Right lobe of liver (tissue), 6 donors: ENCODE results near the gene C11orf97. TPM values are rescaled to one million over a fixed set of nuclear protein-coding genes. Genes with fewer than 3 reads are reported as not detected.

Experiments used
- ATAC-seq, 4 donors: fragments of 200-7000 bp; cut with Tn5 transposase; one replicate each; pipeline ENCODE4 v1.9.1; 2020; ENCODE audit warnings: mild to moderate bottlenecking in 4 of 4, moderate library complexity in 4 of 4
- DNase-seq, 3 donors: peaks; one replicate each; pipeline ENCODE4 v3.0.0-alpha.2; 2020
- H3K27ac ChIP-seq, 3 donors: fragments of 200-600 bp; one replicate each; pipeline ENCODE4 v1.8.0; 2022
- H3K27me3 ChIP-seq, 2 donors: fragments of 200-600 bp; one replicate each; pipeline ENCODE4 v1.8.0; 2022
- H3K36me3 ChIP-seq, 4 donors: fragments of 200-600 bp; sonication (generic) in 1 of 4; one replicate each; pipeline versions ENCODE4 v1.5.1 to v1.8.0; 2017 to 2022; ENCODE audit warnings: control low read depth in 1 of 4
- H3K4me1 ChIP-seq, 4 donors: fragments of 200-600 bp; sonication (generic) in 1 of 4; one replicate each; pipeline versions ENCODE4 v1.5.1 to v1.8.0; 2017 to 2022; ENCODE audit warnings: control low read depth in 1 of 4
- H3K4me3 ChIP-seq, 3 donors: fragments of 200-600 bp; one replicate each; pipeline ENCODE4 v1.8.0; 2022
- H3K9me3 ChIP-seq, 4 donors: fragments of 200-600 bp; sonication (generic) in 1 of 4; one replicate each; pipeline versions ENCODE4 v1.5.1 to v1.8.0; 2017 to 2022; ENCODE audit warnings: control low read depth in 1 of 4
- POLR2A ChIP-seq: fragments of 450-650 bp; IDR thresholded peaks from one replicate; pipeline ENCODE4 v1.6.1; 2017; ENCODE audit warnings: antibody characterized with exemption, mild to moderate bottlenecking
- WGBS: methylation state at CpG from one replicate; pipeline ENCODE4 v1.1.6; 2018; ENCODE audit warnings: low coverage, low lambda C conversion rate; ENCODE audit not compliant: insufficient coverage; ENCODE audit errors: missing lambda C conversion rate; 5-methylcytosine and 5-hydroxymethylcytosine counted together
- intact Hi-C, 2 donors: fragments of 100-400 bp; cut with DNase I; formaldehyde crosslinking; loops; one replicate each; pipeline versions ENCODE4 v1.11.2 to v1.14.1; 2022
- total RNA-seq, 6 experiments: library from RNA; depleted of rRNA in 2 of 6; stranded (reverse); fragments of >200 nt in 2 of 6; fragmentation: NEBNext Ultra II Directional in 3 of 6; extraction: Animal tissue kit (Norgen Biotek cat#: 25700) in 3 of 6; gene quantifications; one replicate each; pipeline versions ENCODE4 v1.1.0 to v1.2.4, GENCODE V29; 2016 to 2023
- TF ChIP-seq, protein P1 (sequence below), 4 donors: fragments of 200-600 bp in 3 of 4; fragments of 450-650 bp in 1 of 4; IDR thresholded peaks; one replicate each; pipeline versions ENCODE4 v1.5.1 to v1.8.0; 2016 to 2022; ENCODE audit warnings: antibody characterized with exemption in 4 of 4, mild to moderate bottlenecking in 2 of 4
- donor health status: DM: no; HTN: yes; CAD: no.
- donor health status: DM: no; HTN: no; CAD: no.
- donor health status: DM: no; HTN: no; CAD: no.
- donor health status: DM: no; HTN: yes; CAD: no.
- donor health status: DM: no; HTN: yes; CAD: no.

C11orf97 gene
- total RNA-seq, 6 experiments from 2014 or later: 0.40 to 1.7 TPM; not detected in 4

DNA sequence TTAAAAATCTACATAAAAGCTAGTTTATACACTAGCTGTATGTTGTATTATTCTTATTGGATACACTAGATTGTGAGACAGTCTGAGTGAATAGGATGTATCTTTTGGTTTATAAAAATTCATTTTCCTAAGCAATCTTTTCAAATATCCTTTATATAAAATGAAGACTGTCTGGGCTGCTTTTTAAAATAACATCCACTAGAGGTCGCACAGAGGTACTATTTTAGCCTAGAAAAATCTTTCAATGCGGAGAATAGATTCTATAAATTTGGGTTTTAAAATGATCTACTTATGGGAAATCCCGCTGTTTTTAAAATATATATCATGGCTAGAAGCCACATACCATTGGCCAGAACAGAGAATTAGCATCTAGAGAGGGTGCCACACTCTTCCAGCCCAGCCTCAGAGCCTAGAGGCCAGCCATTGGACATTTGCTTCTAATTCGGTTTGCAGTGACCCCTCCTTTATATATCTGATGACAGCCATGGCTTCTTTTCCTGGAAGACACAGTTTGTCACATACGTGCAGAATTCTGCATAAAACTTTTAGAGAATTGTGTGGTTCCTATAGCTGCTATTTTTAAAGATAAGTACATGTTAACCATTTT is 7.3 kb downstream of the C11orf97 start:
- Histone ChIP-seq H3K4me3 (no peak overlapping the region), H3K27me3 (no peaks in the 10 kb centered on the region), H3K9me3 (no peaks in the 10 kb centered on the region), H3K36me3 (no peaks in the 10 kb centered on the region), H3K27ac (no peak overlapping the region), H3K4me1 (no peaks in the 10 kb centered on the region)
- ATAC-seq (peak; percentile 58 to 83 (median 67)), DNase-seq (no peak)
- WGBS: 9% methylated on average over 5 of the region's 5 CpGs
- no peak for TF ChIP-seq POLR2A
- TF ChIP-seq, protein P1, sequence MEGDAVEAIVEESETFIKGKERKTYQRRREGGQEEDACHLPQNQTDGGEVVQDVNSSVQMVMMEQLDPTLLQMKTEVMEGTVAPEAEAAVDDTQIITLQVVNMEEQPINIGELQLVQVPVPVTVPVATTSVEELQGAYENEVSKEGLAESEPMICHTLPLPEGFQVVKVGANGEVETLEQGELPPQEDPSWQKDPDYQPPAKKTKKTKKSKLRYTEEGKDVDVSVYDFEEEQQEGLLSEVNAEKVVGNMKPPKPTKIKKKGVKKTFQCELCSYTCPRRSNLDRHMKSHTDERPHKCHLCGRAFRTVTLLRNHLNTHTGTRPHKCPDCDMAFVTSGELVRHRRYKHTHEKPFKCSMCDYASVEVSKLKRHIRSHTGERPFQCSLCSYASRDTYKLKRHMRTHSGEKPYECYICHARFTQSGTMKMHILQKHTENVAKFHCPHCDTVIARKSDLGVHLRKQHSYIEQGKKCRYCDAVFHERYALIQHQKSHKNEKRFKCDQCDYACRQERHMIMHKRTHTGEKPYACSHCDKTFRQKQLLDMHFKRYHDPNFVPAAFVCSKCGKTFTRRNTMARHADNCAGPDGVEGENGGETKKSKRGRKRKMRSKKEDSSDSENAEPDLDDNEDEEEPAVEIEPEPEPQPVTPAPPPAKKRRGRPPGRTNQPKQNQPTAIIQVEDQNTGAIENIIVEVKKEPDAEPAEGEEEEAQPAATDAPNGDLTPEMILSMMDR (IDR thresholded peaks at IDR 0.05): peak; percentile 62 to 72 (median 65)
- intact Hi-C loops: loop anchor here in 1 of 2 donors (10.0 kb wide), 1 partner anchor 75 kb away; no protein-coding TSS in a partner anchor

DNA sequence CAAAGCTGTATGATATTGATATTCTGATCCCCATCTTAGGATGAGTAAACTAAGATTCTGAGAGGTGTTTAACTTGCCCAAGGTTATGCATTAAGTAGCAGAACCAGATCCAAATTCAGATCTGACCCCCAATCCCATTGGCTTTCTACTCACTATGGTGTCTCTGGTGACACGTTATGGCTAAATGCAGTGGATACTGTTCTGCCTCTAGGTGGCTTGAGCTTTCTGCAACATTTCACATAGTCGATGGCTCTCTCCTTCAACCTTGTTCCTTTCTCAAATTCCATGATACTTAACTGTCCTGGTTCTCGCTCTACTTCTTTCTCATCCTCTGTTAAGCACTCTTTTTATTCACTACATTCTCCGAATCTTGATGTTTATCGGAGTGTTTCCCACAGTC is 9.4 kb downstream of the C11orf97 start:
- no peaks in the 10 kb centered on the region for H3K4me1 ChIP-seq
- no peaks in the 10 kb centered on the region for H3K9me3 ChIP-seq
- 61% methylated on average over 5 of the region's 5 CpGs for WGBS
- DNase-seq (no peak), ATAC-seq (peak; percentile 26 to 73 (median 47))
- H3K36me3 ChIP-seq: no peaks in the 10 kb centered on the region
- intact Hi-C loops: loop anchor here in 1 of 2 donors (10.0 kb wide), 1 partner anchor 73 kb away; no protein-coding TSS in a partner anchor
- no peaks in the 10 kb centered on the region for H3K27me3 ChIP-seq
- H3K4me3 ChIP-seq: no peak overlapping the region
- H3K27ac ChIP-seq: no peak overlapping the region
- TF ChIP-seq, protein P1 (IDR thresholded peaks at IDR 0.05): peak; percentile 23 to 38 (median 30)
- no peak for TF ChIP-seq POLR2A

DNA sequence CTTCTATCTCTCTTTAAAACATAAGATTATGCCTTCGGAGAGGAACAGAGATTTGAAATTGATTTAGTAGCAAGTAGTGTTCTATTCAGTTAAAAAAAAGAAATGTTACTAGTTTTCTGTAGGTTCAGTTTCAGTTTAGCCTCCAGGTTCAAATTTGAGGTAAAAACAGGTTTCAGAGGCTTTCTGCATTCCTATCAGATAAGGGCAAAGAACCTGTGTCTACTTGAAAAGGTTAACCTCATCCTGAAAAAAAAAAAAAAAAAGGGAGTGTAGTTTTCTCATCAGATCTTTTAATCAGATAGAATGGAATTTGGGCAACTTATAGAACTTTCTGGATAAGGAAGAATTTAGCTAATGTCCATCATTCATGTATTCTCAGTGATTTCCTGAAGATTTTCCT is 12.1 kb downstream of the C11orf97 start:
- TF ChIP-seq, protein P1 (IDR thresholded peaks at IDR 0.05): no peak
- no peak for TF ChIP-seq POLR2A
- H3K4me3 ChIP-seq: no peak overlapping the region
- H3K27ac ChIP-seq: no peak overlapping the region
- 72% methylated on average over 1 of the region's 1 CpG for WGBS
- intact Hi-C loops: loop anchor here in 1 of 2 donors (10.0 kb wide), 1 partner anchor 70 kb away; no protein-coding TSS in a partner anchor
- no peak for DNase-seq
- no peaks in the 10 kb centered on the region for H3K27me3 ChIP-seq
- no peaks in the 10 kb centered on the region for H3K9me3 ChIP-seq
- H3K4me1 ChIP-seq: no peaks in the 10 kb centered on the region
- no peaks in the 10 kb centered on the region for H3K36me3 ChIP-seq
- no peak for ATAC-seq

DNA sequence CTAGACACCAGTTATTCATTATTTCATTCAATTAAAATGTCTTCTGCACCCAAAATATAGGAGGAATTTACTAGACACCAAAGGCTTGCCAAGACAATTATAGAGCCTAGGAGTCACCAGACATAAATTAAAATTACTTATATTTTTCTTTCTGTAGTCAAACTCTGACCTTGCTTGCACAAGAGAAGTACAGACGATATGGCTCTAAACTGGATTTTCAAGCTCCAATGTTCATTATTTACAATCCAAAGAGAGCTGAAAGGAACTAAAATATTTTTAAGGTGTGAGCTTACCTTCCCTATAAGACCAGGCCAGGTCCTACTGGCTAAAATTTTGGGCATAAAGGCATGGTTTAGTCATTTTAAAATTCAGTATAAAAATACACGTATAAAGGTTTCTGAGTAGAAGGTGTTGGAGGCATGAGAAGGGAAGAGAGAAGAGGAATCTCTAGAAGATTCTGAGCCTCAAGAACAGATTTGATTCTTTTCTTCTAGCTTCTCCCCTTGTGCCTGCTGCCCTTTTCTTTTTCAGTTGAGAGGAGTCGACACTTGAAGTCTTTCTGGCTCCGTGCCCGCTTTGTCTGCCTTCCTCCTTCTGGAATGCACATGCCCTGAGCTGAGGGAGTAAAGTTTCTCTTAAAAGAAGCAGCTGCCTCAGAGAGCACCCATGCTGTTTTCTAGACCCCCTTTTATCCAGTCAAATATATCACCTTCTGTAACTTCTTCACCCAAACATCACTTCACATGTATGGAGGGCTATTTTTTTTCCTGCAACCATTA is 13.5 kb downstream of the C11orf97 start:
- Histone ChIP-seq H3K9me3 (no peaks in the 10 kb centered on the region), H3K27me3 (no peaks in the 10 kb centered on the region), H3K4me1 (no peaks in the 10 kb centered on the region), H3K27ac (no peak overlapping the region), H3K4me3 (no peak overlapping the region), H3K36me3 (no peaks in the 10 kb centered on the region)
- TF ChIP-seq, protein P1 (IDR thresholded peaks at IDR 0.05): no peak
- no peak for TF ChIP-seq POLR2A
- 46% methylated on average over 5 of the region's 5 CpGs for WGBS
- intact Hi-C loops: loop anchor here in 1 of 2 donors (10.0 kb wide), 1 partner anchor 69 kb away; no protein-coding TSS in a partner anchor
- peak; percentile 56 to 72 (median 63) for DNase-seq
- ATAC-seq: peak in 3 of 4 donors; percentile 18 to 45 (median 44)
